ENCODE results near the gene SMIM33. TPM values are rescaled to one million over a fixed set of nuclear protein-coding genes. Genes with fewer than 3 reads are reported as not detected.
A peak's percentile ranks its signal among the peaks of the same experiment; 100 is the strongest.

Gene SMIM33
- polyA plus RNA-seq, 1 of the 3 experiments (the other 2 are of a cell fraction), result not detected

GRCh38 chr5:139473565-139473964 is 2.8 kb downstream of the SMIM33 start:
- peaks cover 9% of the 10 kb centered on the region for H3F3A ChIP-seq (replicated peaks; ENCODE audit: insufficient read depth)
- DNase-seq, result peak; percentile 15
- H3K4me1 ChIP-seq (ENCODE audit: control insufficient read depth in 1 of 2, insufficient read depth in 2 of 2, low read depth in 1 of 2, low read length in 1 of 2), result peaks cover 3 to 8% of the 10 kb centered on the region in 2 experiments; a peak in 2 of 4 replicates
- CTCF ChIA-PET, result interaction anchor here (1.4 kb wide), 1 partner anchor 44 kb away, joined by 3 read pairs; no protein-coding TSS in a partner anchor
- TF ChIP-seq ELF1 (IDR thresholded peaks at IDR 0.05) (no peak), TCF12 (IDR thresholded peaks at IDR 0.05) (peak; percentile 4; the same call in 1 of the 2 replicates)
- no peak overlapping the region for H3K9ac ChIP-seq
- POLR2A ChIA-PET, result no interaction called here
- no peaks in the 10 kb centered on the region for H3K9me3 ChIP-seq
- peak overlapping the region; percentile 19 to 40; a peak in 2 of 4 replicates for H3K27ac ChIP-seq (ENCODE audit: low read depth in 2 of 2, low read length in 1 of 2)
- 0 out of 2 replicates have a peak overlapping the region, but pooled peaks have one; percentile 7 for H3K4me2 ChIP-seq
- no peaks in the 10 kb centered on the region for H3K27me3 ChIP-seq (ENCODE audit: insufficient read depth)
- H3K79me2 ChIP-seq (ENCODE audit: insufficient read depth), result peaks cover 11% of the 10 kb centered on the region
- no peaks in the 10 kb centered on the region for H4K20me1 ChIP-seq (ENCODE audit: insufficient read depth)
- no peak overlapping the region for H3K4me3 ChIP-seq (ENCODE audit: low read depth in 2 of 2, low read length in 1 of 2)
- no peaks in the 10 kb centered on the region for H3K9me2 ChIP-seq
- 87% methylated on average over 2 of the region's 2 CpGs for WGBS (ENCODE audit: low lambda C conversion rate)
- H2AFZ ChIP-seq (ENCODE audit: low read depth), result no peak overlapping the region
- peaks cover 9 to 25% of the 10 kb centered on the region in 2 experiments for H3K36me3 ChIP-seq (replicated peaks in 1 of 2; ENCODE audit: control insufficient read depth in 1 of 2, insufficient read depth in 2 of 2, low read length in 1 of 2)

GRCh38 chr5:139474890-139475791 is 4.3 kb downstream of the SMIM33 start:
- CTCF ChIA-PET, result no interaction called here

GRCh38 chr5:139475865-139476617 is 5.2 kb downstream of the SMIM33 start:
- H3K27ac ChIP-seq (ENCODE audit: low read depth in 2 of 2, low read length in 1 of 2), result no peak overlapping the region
- no peaks in the 10 kb centered on the region for H4K20me1 ChIP-seq (ENCODE audit: insufficient read depth)
- H3K9me2 ChIP-seq, result no peaks in the 10 kb centered on the region
- H3K4me1 ChIP-seq (ENCODE audit: control insufficient read depth in 1 of 2, insufficient read depth in 2 of 2, low read depth in 1 of 2, low read length in 1 of 2), result peaks cover 3 to 13% of the 10 kb centered on the region in 2 experiments; a peak in 2 of 4 replicates
- TF ChIP-seq FOXM1 (IDR thresholded peaks at IDR 0.05; ENCODE audit: low read depth) (no peak), GATA2 (CRISPR knock-in tag; IDR thresholded peaks at IDR 0.05) (no peak), JUND (IDR thresholded peaks at IDR 0.05) (no peak), PBX3 (IDR thresholded peaks at IDR 0.05) (no peak), MAX (IDR thresholded peaks at IDR 0.05; ENCODE audit: low read depth) (no peak), EZH2phosphoT487 (IDR thresholded peaks at IDR 0.05; ENCODE audit: borderline replicate concordance, low read depth) (no peak), TEAD4 (IDR thresholded peaks at IDR 0.05; ENCODE audit: borderline replicate concordance, insufficient read depth) (no peak), POLR2AphosphoS5 (IDR thresholded peaks at IDR 0.05; ENCODE audit: low read depth, low read length) (no peak), NFIC (IDR thresholded peaks at IDR 0.05; ENCODE audit: borderline replicate concordance) (no peak), GABPA (IDR thresholded peaks at IDR 0.05; ENCODE audit: low read depth) (no peak), RXRA (IDR thresholded peaks at IDR 0.05; ENCODE audit: borderline replicate concordance, low read depth) (no peak), FOXJ3 (CRISPR knock-in tag; IDR thresholded peaks at IDR 0.05) (no peak), YY1 (IDR thresholded peaks at IDR 0.05; ENCODE audit: low read depth) (no peak)
- no peak overlapping the region for H3K4me3 ChIP-seq (ENCODE audit: low read depth in 2 of 2, low read length in 1 of 2)
- no peaks in the 10 kb centered on the region for H3K27me3 ChIP-seq (ENCODE audit: insufficient read depth)
- H3K79me2 ChIP-seq (ENCODE audit: insufficient read depth), result peaks cover 35% of the 10 kb centered on the region
- no peak overlapping the region for H3K4me2 ChIP-seq
- no peak for DNase-seq
- peaks cover 9% of the 10 kb centered on the region for H3F3A ChIP-seq (replicated peaks; ENCODE audit: insufficient read depth)
- WGBS (ENCODE audit: low lambda C conversion rate), result 91% methylated on average over 13 of the region's 13 CpGs
- no peak overlapping the region for H2AFZ ChIP-seq (ENCODE audit: low read depth)
- CTCF ChIA-PET, result interaction anchor here (0.9 to 1.3 kb wide), 2 partner anchors 28 to 54 kb away, joined by 3 to 4 read pairs; no protein-coding TSS in a partner anchor
- POLR2A ChIA-PET, result no interaction called here
- no peak overlapping the region for H3K9ac ChIP-seq
- H3K9me3 ChIP-seq, result no peaks in the 10 kb centered on the region
- H3K36me3 ChIP-seq (replicated peaks in 1 of 2; ENCODE audit: control insufficient read depth in 1 of 2, insufficient read depth in 2 of 2, low read length in 1 of 2), result peaks cover 25 to 26% of the 10 kb centered on the region in 2 experiments

More at GRCh38 chr5:139474890-139475791, 4.3 kb downstream of the SMIM33 start:
- Histone ChIP-seq H3F3A (replicated peaks; ENCODE audit: insufficient read depth) (peaks cover 9% of the 10 kb centered on the region), H3K27me3 (ENCODE audit: insufficient read depth) (no peaks in the 10 kb centered on the region), H3K9me3 (no peaks in the 10 kb centered on the region), H3K79me2 (ENCODE audit: insufficient read depth) (peaks cover 26% of the 10 kb centered on the region), H4K20me1 (ENCODE audit: insufficient read depth) (no peaks in the 10 kb centered on the region), H2AFZ (ENCODE audit: low read depth) (no peak overlapping the region), H3K4me2 (no peak overlapping the region), H3K4me1 (ENCODE audit: control insufficient read depth in 1 of 2, insufficient read depth in 2 of 2, low read depth in 1 of 2, low read length in 1 of 2) (peaks cover 3 to 8% of the 10 kb centered on the region in 2 experiments; a peak in 2 of 4 replicates), H3K9me2 (no peaks in the 10 kb centered on the region), H3K4me3 (ENCODE audit: low read depth in 2 of 2, low read length in 1 of 2) (no peak overlapping the region), H3K36me3 (replicated peaks in 1 of 2; ENCODE audit: control insufficient read depth in 1 of 2, insufficient read depth in 2 of 2, low read length in 1 of 2) (peaks cover 24 to 25% of the 10 kb centered on the region in 2 experiments), H3K27ac (ENCODE audit: low read depth in 2 of 2, low read length in 1 of 2) (no peak overlapping the region), H3K9ac (no peak overlapping the region)
- 84% methylated on average over 12 of the region's 13 CpGs for WGBS (ENCODE audit: low lambda C conversion rate)
- no peak for DNase-seq
- POLR2A ChIA-PET, result no interaction called here
- TF ChIP-seq TAF1 (IDR thresholded peaks at IDR 0.05; ENCODE audit: borderline replicate concordance, low read depth, low read length), result no peak
